Stimulated activated CD4-positive, alpha-beta T cell treated with anti-CD3 and anti-CD28 coated beads, Interleukin-15, amount 100 ng/mL, for 1 hour (primary cell): Measurements from ENCODE around the gene YPEL1.
"Not testable (repeated sequence)": the region's sequence is repeated elsewhere in the genome, so short reads cannot be mapped to it uniquely, and the experiment has no call there.

Experiments used
- DNase-seq, 2 donors: peaks; one replicate each; pipeline ENCODE4 v3.0.0-alpha.2; 2020; ENCODE audit warnings: low read depth in 1 of 2, low spot score in 1 of 2

The YPEL1 gene

DNA sequence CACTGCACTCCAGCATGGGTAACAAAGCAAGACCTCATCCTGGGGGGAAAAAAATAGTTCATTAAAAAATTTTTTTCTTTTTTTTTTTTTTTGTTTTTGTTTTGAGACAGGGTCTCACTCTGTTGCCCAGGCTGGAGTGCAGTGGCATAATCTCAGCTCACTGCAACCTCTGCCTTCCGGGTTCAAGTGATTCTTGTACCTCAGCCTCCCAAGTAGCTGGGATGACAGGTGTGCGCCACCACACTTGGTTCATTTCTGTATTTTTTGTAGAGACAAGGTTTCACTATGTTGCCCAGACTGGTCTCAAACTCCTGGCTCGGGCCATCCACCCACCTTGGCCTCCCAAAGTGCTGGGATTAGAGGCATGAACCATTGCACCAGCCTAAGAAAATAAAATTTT is 11.1 kb downstream of the YPEL1 start:
- not testable (repeated sequence) for DNase-seq

DNA sequence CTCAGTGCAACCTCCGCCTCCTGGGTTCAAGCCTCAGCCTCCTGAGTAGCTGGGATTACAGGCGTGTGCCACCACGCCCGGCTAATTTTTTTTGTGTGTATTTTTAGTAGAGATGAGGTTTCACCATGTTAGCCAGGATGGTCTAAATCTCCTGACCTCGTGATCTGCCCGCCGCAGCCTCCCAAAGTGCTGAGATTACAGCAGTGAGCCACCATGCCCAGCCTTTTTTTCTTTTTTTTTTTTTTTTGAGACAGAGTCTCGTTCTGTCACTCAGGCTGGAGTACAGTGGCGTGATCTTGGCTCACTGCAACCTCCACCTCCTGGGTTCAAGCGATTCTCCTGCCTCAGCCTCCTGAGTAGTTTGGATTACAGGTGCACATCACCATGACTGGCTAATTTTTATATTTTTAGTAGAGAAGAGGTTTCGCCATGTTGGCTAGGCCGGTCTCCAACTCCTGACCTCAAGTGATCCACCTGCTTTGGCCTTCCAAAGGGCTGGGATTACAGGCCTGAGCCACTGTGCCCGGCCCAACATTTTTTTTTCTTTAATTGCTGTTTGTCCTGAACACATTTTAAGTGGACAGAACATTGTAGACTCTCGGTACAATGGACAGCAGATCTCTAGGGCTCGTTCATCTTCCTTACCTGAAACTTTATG is 14.3 kb downstream of the YPEL1 start:
- not testable (repeated sequence) for DNase-seq

DNA sequence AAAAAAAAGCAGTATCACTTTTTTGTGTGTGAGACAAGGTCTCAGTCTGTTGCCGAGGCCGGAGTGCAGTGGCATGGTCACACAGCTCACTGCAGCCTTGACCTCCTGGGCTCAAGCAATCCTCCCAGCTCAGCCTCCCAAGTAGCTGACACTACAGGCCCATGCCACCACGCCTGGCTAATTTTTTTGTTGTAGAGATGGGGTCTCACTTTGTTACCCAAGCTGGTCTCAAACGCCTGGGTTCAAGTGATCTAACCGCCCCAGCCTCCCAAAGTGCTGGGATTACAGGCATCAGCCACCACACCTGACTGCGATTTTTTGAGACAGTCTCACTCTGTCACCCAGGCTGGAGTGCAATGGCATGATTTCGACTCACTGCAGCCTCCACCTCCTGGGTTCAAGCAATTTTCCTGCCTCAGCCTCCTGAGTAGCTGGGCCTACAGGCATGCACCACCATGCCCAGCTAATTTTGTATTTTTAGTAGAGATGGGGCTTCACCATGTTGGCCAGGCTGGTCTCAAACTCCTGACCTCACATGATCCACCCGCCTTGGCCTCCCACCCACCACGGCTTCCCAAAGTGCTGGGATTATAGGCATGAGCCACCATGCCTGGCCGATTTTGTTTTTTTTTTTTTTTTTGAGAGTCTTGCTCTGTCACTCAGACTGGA is 15.3 kb downstream of the YPEL1 start:
- not testable (repeated sequence) for DNase-seq

DNA sequence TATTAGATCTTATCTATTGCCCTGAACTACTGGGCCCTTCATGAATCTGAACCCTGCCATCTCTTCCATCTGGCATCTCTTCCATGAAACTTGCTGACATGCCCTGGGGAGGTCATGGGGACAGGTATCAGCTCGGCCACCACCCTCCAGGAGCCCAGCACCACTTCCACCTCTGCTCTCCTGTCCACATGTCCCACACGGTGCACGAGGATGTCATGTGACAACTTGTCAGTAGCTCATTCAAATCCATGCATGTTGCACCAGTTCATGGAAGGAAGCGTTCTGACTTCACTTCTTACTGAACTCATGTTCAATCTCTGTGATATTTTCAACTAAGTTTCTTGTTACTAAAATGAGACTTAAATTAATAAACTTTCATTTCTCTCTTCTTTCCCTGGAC is 16.6 kb downstream of the YPEL1 start:
- no peak for DNase-seq

DNA sequence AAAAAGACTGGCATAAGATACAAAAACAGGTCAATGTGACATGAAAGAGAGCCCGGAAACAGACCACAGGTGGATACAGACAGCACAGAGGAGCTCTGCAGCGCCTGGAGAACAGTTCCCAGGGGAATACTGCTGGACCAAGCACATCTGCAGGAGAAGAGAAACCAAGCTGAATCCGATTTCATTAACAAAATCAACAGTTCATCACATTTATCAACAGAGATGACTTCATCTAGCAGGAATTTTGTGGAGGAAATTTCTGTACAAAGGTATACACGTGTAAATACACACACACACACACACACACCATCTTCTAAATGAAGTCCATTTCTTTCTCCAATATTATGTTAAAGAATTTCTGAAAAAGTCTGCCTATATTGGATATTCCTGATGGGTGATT is 17.1 kb downstream of the YPEL1 start:
- no peak for DNase-seq

DNA sequence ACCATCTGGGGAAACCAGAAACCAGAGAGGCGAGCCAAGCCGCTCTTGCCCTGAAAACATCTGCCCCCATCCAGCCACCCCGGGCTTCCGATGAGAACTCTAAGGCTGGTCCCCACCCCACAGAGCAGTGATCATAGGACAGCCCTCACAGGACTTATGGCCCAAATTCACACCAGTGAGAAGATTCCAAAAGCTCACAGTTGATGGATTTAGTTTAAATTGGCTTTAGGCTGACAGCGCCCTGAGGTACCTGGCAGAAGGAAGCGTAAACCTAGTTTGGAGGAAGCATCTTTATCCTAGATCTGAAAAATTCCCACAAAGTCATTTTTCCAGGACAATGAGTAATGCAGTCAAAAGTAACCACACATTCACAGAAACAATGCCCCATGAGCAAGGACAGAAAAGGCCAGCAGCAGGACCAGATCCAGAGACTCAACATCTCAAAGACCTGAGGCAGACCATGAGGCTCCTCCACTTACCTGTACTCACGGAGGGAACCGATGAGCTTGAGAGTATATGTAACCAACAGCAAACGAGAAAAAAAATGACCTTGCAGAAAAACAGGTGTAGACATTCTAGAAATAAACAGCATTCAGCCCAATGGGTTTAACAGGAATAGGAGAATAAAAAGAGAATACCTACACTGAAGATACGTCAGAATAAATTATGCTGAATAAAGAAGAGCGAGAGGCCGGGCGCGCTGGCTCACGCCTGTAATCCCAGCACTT is 19.0 kb downstream of the YPEL1 start:
- DNase-seq = not testable (repeated sequence)

DNA sequence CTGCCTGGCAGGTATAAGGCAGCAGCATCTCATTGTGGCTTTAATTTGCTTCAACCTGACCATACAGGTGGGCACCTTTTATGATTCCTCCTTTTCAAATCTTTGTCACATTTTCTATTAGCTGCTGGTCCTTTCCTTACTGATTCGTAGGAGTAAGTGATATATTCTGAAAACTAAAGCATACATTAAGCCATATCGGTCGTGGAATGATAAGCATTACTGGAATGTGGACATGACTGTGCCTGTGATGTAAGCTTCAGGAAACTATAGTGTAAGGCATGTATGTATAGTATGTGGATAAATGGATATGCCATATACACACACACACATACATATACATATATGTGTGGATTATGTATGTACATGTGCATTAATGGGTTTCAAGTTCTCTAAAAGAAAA is 20.8 kb downstream of the YPEL1 start:
- no peak for DNase-seq

DNA sequence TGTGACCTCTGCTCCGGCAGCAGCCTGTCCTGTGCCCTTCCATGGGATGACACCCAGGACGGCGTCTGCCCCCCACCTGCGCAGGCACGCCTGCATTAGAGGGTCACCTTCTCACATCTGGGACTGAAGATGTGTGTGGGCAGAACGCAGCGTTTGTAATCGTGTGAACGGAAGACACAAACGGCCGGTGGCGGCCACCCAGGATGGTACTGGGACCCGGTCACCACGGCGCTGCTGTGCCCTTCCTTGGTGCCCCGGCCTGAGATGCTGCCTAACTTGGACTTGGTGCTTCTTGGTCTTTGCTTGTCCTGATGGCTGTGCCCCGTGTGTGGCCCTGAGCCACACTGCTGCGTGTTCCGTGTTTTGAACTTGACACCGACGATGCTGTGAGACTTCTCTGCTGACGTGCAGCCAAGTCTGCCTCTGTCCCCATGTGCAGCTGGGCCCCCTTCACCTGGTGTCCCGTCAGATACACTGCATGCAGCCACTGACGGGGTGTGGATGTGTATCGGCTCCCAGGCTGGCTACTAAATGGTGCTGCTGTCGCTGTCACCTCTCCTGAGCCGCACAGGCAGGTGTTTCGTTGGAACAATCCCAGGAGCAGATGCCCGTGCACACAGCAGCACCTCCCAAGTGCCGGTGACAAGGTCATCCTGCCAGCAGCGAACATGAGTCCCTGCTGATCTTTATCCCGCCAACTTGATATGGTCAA is 21.4 kb downstream of the YPEL1 start:
- DNase-seq = no peak

DNA sequence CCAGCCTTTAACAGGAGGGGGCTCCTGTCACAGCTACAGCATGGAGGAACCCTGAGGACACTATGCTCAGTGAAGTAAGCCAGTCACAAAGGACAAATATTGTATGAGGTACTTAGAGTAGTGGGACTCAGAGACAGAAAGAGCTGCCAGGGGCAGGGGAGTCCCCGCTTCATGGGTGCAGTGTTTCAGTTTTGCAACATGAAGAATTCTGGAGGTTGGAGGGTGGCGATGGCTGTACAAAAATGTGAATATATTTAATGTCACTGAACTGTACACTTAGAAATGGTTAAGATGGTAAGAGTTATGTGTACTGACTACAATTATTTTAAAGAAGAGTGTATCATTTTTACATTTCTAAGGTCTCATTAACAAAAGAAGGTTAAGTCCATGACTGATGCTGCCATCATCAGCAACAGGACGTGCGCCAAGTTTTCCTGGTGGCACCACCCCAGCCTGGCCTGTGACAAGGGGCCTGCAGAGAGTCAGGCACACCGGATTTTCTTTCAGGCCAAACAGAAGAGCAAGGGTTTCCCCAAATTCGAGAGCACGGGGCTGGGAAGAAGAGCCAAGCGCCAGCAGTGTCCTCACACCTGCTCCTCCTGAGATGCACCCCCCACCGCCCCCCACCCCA is 22.1 kb downstream of the YPEL1 start:
- no peak for DNase-seq

DNA sequence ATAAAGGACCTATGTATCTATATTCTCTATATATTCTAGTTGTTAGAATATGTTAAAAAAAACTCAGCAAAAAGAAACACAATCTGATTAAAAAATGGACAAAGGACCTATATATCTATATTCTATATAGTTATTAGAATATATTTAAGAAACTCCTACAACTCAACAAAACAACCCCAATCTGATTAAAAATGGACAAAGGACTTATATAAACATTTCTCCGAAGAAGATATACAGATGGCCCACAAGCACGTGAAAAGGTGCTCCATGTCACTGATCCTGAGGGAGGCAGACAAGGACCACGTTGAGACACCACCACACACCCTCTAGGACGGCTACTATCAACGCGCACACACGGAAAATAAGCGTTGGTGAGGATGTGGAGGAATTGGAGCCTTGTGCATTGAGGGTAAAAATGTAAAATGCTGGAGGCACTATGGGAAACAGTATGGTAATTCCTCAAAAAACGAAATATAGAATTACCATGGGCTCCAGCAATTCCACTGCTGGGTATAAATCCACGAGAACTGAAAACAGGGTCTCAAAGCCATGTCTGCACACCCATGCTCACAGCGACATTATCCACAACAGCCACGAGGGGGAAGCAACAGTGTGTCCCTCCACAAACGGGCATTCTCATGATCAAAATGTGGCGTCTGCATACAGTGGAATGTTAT is 22.7 kb downstream of the YPEL1 start:
- peak; percentile 27 to 32 for DNase-seq

DNA sequence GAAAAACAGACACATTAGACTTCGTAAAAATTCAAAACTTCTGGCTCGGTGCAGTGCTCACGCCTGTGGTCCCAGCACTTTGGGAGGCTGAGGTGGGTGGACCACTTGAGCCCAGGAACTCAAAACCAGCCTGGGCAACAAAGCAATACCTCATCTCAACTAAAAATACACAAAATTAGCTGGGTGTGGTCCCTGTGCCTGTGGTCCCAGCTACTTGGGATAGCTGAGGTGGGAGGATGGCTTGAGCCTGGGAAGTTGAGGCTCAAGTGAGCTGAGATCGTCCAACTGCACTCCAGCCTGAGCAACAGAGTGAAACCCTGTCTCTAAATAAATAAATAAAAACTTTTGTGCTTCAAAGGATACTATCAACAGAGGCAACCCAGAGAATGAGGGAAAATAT is 23.7 kb downstream of the YPEL1 start:
- no peak for DNase-seq

DNA sequence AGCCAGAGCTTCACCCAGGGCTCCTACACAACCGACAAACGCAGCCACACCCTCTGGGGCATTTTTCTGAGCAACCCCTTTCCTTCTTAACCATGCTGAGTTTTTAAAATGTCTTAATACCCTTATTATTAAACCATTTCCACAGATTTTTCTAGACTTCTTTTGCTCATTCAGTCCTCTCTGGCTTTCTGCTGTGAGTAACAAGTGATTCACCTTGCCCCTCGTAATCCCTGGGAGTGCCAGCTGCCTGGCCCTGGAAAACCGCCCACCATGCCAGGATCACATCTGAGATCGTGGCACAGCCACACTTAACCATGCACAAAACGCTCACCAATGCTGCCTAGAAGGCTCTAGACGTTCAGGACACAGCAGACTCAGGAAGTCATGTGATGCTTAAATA is 25.4 kb downstream of the YPEL1 start:
- DNase-seq = no peak

DNA sequence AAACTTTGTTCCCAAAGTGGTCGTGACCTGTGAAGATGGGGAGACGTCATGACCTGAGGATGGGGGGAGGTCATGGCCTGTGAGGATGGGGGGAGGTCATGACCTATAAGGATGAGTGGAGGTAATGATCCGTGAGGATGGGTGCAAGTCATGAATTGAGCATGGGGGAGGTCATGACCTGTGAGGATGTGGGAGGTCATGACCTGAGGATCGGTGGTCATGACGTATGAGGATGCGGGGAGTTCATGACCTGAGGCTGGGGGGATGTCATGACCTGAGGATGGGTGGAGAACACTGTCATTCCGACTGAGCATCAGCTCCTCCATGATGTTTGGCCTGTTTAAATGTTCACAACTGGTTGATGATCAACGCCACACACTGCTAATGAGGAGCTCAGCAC is 25.9 kb downstream of the YPEL1 start:
- no peak for DNase-seq

DNA sequence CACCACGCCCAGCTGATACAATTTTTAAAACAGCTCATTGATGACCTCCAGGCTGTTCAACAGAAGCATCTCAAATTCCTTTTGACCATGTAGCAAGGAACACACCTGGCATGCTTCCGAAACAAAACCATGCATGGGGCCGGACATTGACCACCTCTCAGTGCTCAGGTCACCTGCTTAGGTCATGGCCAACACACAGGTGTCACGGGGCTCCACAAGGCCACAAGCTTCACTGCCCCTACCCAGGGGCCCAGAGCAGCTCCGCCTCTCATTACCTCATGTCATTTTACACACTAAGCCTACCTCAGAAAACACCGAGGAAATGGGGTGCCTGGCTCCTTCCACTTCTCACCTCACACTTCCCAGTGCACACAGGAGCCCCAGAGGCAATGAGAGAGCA is 26.6 kb downstream of the YPEL1 start:
- DNase-seq = no peak

DNA sequence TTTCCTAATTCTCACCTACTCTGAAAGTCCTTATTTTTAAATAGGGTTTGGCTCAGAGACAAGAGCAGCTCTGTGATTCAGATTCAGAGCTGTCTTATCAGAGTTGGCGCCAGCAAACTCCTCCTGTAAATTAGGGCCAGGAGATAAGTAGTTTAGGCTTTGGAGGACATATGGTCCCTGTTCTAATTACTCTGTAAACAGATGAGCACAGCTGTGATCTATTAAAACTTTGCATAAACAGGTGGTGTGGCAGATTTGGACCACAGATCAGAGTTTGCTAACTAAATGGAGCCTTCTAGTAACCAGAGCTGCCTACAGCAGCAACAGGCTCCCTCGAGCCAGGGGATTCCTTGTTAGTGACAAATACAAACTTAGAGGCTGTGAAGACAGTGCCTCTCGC is 27.9 kb downstream of the YPEL1 start:
- DNase-seq = no peak

DNA sequence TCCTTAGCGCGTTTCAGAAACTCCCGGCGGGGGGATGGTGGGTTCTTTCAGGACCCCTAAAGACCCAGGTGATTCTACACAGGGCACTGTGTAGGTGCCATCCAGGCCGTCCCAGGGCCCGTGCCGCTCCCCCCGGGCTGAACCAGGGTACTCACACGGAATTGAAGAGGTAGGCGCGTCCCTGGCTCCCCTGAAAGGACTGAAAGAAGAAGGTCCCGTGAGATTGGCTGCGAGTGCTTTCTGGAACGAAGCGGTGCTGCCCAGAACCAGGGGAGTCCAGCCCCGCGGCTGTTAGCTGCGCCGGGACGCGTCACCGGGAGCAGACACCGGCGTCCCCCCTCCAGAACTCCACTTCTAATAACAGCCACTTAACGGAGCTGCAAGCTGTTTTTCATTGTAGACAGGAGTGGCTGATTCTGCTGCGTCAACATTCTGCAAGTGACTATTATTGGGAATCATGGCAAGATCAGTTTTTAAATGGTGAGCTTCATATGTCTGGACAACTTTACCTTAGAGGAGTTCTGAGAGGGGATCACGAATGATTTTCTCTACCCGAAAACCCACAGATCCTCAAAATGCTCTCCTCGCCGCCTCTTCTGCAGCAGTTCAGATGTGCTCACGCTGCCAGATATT is 31.8 kb downstream of the YPEL1 start:
- no peak for DNase-seq

DNA sequence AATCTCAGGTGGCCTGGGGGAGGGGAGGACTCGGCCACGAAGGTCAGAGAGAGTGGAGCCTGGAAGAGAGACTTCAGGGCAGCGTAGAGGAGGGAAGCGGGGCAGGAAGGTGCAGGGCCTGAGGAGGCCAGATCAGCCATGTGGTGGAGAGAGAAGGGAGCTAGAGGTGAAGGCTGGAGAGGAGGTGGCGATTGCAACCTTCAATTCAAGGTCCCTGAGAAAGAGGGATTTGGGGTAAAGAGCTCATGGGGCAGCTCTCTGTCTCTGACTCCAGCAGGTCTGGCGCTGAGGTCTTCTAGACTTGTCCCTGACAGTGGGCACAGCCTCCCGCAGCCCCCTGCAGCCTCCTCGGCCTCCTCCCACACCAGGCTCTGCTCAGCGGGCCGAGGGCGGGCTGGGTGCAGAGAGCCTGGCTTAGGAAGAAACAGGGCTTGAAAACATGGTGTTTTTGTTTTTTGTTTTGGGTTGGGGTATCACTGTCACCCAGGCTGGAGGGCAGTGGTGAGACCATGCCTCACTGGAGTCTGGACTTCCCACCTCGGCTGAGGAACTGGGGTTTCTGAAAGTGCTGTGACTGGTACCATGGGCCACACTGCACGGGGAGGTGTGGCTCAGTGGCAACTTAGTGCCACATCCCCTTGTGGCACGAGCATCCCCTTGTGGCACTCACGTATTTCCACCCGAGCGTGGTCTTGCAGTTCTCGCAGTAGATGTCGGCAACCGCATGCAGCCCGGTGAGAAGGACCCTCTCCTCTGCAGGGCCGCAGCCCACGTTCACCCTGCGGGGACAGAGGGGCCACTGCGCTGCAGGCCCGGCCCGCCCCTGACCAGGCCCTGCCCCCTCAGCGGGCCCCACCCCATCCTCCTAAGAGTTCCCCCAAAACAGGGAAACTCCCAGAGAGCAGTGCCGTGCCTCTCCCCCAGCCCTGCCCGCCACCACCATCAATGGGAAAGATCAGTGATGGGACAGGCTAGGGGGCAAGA is 32.6 kb downstream of the YPEL1 start:
- no peak for DNase-seq

DNA sequence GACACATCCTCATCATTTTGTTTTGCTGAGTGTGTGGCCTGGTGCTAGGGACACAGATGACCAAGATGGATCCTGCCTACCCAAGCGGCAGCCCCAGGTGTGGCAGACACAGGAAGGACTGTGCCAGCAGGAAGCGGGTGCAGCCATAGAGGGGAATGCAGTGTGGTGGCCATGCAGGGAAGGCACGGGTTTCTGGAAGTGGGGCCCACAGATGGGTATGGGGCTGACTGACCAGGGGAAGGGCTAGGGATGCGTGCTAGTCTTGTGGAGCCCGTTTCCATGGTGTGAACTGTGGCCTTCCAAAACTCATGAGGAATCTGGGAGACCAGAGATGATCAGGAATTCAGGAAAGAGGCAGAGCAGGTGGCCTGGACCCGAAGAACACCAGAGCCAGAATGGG is 33.5 kb downstream of the YPEL1 start:
- DNase-seq = no peak

DNA sequence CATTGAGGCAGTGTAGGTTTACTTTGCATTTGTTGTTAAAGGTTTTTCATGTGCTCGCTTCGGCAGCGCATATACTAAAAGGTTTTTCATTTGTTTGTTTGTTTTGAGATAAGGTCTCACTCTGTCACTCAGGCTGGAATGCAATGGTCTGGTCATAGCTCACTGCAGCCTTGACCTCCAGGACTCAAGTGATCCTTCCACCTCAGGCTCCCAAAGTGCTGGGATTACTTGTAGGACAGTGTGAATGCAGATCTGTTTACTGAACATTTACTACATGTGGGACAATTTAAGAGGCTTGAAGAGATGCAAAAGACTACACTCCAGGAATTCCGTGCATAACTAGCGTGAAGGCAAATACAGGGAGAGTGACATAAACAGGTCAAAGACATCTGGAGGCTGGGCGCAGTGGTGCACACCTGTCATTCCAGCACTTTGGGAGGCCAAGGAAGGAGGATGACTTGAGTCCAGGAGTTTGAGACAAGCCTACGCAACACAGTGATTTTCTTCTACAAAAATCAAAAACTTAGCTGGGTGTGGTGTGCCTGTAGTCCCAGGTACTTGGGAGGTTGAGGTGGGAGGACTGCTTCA is 34.1 kb downstream of the YPEL1 start:
- DNase-seq = no peak
